ENCODE measurements around the gene SERPINB12.

Gene SERPINB12

GRCh38 chr18:63603772-63604171 is 61.6 kb downstream of the SERPINB12 start:
- DNase-seq (ENCODE audit: low spot score), result no peak

- DNase-seq (ENCODE audit: low spot score), result no peak
These were observed 62.8 kb downstream of the SERPINB12 start for GRCh38 chr18:63604791-63605567.

- DNase-seq (ENCODE audit: low spot score), result no peak
These were observed 64.4 kb downstream of the SERPINB12 start for GRCh38 chr18:63606526-63606925.

GRCh38 chr18:63613420-63613819 is 71.3 kb downstream of the SERPINB12 start:
- no peak for DNase-seq (ENCODE audit: low spot score)

GRCh38 chr18:63617049-63617914 is 75.1 kb downstream of the SERPINB12 start:
- DNase-seq (ENCODE audit: low spot score), result no peak

- DNase-seq (ENCODE audit: low spot score), result no peak
These were observed 75.7 kb downstream of the SERPINB12 start for GRCh38 chr18:63617915-63618234.

Data from globus pallidus (tissue), 1 donor.